GM18868 (cell line): Measurements from ENCODE around the gene OR2T2.
A peak's percentile ranks its signal among the peaks of the same experiment; 100 is the strongest.
"Not testable (repeated sequence)": the region's sequence is repeated elsewhere in the genome, so short reads cannot be mapped to it uniquely, and the experiment has no call there.

Source experiments
- ATAC-seq: cut with Tn5 transposase; IDR thresholded peaks from one replicate; pipeline ENCODE4 v1.9.1; 2021; ENCODE audit warnings: mild to moderate bottlenecking, moderate library complexity; ENCODE audit not compliant: unreplicated experiment

The OR2T2 gene

GRCh38 chr1:248449821-248450465 is 4.5 kb downstream of the OR2T2 start:
- peak; percentile 1 for ATAC-seq

- peak; percentile 64 for ATAC-seq
These were observed 5.2 kb downstream of the OR2T2 start for GRCh38 chr1:248450466-248451145.

DNA sequence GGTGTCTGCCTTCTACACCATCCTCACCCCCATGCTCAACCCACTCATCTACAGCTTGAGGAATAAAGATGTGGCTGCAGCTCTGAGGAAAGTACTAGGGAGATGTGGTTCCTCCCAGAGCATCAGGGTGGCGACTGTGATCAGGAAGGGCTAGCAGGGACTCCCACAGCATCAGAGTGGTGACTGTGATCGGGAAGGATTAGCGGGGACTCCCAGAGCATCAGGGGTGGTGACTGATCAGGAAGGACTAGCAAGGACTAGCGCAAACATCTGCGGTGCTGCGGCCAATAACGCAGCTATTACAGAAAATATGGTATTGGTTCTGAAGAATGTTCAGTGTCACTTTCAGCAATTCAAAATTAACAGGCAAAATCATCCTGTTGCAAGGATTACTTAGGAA is 8.2 kb downstream of the OR2T2 start:
- ATAC-seq, result not testable (repeated sequence)

DNA sequence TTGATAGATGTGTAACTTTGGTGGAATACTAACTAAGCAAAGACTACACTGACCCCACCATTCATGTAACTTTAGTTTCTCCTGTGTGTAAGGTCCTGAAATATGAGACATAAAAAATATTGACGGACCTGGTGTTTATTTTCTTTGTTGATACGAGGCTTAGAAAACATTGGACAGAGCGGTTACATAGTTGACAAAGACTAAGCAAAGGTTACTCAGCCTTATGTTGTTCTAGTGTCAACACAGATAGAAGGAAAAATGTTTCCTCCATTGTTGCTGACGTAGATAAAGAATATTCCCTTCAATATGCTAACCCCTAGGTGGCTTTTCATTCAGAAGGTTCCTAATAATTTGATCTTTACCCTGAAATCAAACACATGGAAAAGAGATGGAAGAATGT is 9.6 kb downstream of the OR2T2 start:
- ATAC-seq, result not testable (repeated sequence)

- ATAC-seq, result not testable (repeated sequence)
These were observed 11.2 kb downstream of the OR2T2 start for GRCh38 chr1:248456635-248457034.

GRCh38 chr1:248459117-248459516 is 13.7 kb downstream of the OR2T2 start:
- ATAC-seq, result not testable (repeated sequence)

DNA sequence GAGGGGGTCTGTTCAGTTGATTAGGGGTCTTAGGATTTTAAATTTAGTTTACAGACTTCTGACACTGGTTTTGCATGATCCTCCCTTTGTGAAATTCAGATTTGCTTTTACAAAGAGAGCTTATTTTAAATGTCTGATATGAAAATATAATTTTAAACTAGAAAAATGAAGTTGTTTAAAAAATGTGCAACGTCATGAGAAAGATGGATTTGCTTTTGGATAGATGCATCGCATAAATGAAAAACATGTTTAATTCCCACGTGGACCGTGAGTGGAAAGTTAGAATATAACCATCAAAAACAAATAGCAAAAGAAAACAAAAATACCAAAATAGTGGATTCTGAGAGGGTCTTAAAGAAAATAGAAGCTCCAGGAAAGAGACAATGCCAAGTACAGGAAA is 25.7 kb downstream of the OR2T2 start:
- ATAC-seq, result no peak

- ATAC-seq, result not testable (repeated sequence)
These were observed 26.7 kb downstream of the OR2T2 start for GRCh38 chr1:248472111-248472510.

DNA sequence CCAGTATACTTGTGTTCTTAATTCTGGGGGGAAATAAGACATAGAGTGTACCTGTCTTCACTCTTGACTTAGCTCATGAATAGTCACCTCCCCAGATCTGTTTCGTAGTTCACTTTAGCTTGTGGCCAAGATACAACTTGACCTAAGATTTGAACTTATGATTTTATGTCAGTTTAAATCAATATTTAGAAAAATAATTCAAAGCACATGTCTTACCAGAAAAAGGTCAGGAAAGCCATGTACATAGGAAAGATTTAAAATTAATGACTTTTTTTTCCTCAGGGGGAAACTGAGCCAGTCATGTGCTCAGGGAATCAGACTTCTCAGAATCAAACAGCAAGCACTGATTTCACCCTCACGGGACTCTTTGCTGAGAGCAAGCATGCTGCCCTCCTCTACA is 27.6 kb downstream of the OR2T2 start, which contains the start of gene OR2T3:
OR2T3 (plus strand) TSS at position 301 of the 400 bp plus-strand sequence; CDS start at position 301, 0 bp downstream.
- ATAC-seq, result not testable (repeated sequence)

DNA sequence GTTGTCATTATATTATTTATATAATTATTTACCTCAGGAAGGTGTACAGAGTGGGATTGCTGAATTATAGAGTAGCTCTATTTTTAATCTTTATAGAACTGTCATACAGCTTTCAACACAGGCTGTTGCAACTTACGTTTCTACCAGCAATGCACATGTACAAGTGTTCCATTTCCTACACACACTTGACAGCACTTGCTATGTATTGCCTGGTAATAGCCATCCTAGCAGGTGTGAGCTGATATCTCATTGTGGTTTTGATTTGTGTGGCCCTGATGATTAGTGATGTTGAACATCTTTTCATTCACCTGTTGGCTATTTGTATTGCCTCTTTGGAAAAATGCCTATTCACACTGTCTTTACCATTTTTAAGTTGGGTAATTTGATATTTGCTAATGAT is 30.2 kb downstream of the OR2T2 start:
- ATAC-seq, result peak; percentile 36

DNA sequence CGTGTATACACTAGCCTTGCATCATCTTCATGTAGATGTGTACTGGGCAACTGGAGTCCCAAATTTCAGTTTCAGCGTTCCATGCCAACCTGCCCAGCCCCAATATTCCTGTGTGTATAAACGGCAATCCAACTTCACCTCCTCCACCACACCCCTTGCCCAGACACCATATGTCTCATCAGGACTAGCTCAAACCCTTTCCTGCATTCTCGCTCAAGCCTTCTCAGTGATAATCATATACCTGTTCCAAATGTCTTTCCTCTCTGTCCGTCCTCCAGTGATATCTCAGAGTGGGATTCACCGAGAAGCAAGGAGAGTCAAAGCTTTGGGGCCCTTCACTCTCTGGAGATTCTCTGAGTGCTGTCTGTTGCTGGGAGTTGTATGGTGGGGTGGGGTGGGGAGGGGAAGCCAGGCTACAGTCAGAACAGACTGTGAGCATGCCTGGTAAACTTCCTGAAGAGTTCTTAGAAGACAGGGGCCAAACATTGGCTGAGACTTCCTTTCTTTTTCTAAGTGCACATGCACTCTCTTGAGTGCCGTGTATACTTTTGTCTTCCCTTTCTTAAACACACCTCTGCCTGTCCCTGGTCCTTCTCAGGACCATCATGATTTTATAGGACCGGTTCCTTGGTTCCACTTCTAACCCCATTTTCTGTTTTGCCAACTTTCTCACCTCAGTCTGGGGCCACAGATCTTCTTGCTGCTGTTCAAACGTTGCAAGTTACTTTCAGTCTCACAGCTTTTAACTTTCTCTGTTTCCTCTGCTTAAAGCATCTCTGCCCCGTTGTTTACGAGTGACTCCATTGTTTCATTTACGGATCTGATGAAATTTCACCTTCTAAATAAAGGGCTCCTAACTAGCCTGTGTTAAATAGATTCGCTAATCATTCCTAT is 36.5 kb downstream of the OR2T2 start:
- peak; percentile 85 for ATAC-seq

GRCh38 chr1:248488289-248488688 is 42.9 kb downstream of the OR2T2 start, which contains the start of gene OR2T5:
Gene OR2T5, plus strand, starts transcription at chr1:248488589. Its CDS starts 0 bp downstream, at chr1:248488589.
- ATAC-seq, result not testable (repeated sequence)

- ATAC-seq, result not testable (repeated sequence)
These were observed 51.2 kb downstream of the OR2T2 start for GRCh38 chr1:248496661-248497060.

DNA sequence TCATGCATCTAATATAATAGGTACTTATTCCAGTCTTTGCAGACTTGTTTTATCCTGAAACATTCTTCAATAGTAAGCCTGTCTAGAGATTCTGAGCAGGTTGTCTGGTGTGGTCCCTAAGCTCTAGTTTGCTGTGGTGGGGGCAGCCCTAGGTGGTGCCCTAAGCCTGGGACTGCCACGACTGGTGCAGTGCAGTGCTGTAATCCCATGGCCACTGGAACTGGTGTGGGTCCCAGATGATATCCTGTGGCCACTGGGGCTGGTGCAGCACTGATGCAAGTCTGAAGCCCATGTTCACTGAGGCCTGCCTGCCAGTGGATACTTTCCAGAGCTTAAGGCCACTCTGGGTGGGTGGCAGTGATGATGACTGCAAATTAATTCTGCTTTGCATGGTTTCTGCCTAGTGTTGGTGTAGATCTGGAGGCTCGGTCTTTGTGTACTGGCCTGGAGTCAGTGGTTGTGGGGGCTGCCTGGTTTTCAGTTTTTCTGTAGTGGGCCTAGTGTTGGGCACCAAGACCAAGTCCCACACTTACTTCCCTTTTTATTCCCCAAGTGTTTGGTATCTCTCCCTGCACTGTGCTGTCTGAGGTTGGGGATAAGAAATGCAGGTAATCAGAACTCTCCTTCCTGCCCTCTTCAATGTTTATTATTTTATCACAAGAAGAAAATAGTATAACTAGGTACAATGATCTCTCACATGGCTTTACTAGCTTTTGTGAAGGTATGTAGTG is 55.0 kb downstream of the OR2T2 start:
- not testable (repeated sequence) for ATAC-seq
